ENCODE measurements around the gene CCDC194. TPM values are rescaled to one million over a fixed set of nuclear protein-coding genes. Genes with fewer than 3 reads are reported as not detected.
A peak's percentile ranks its signal among the peaks of the same experiment; 100 is the strongest.

The CCDC194 gene
- total RNA-seq, 1 experiment from 2014 or later = not detected

DNA sequence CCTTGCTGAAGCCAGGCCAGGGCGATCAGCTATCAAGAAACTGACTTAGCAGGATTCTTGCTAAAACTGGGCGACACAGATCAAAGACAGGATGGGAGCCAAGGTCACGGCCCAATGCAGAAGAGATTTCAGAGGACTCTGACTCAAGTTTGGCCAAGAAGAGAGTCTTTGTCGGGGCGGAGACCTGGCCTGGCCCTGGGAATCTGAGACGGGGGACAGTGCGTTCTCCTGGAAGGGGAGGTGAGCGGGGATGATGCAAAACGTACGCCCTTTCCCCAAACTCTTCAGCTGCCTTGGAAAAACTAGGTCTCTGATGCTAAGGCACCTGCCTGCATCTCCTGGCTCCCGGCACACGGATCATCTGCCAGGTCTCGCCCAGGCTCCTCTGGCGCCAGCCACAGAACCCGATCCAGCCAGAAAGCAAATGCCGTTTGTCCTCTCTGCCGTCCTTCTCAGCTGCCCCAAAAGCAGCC is 35.7 kb upstream of the CCDC194 start:
- no peaks in the 10 kb centered on the region for H3K36me3 ChIP-seq (ENCODE audit: control insufficient read depth in 1 of 2, insufficient read depth in 2 of 2, low read length in 2 of 2)
- H3K4me2 ChIP-seq (ENCODE audit: low read length) = peak overlapping the region; percentile 46
- no peaks in the 10 kb centered on the region for H3K27me3 ChIP-seq (ENCODE audit: insufficient read depth, low read length)
- no peaks in the 10 kb centered on the region for H3K9me2 ChIP-seq (ENCODE audit: insufficient read depth)
- peaks cover 14 to 19% of the 10 kb centered on the region in 2 experiments for H3K4me1 ChIP-seq (ENCODE audit: control insufficient read depth in 1 of 2, insufficient read depth in 2 of 2, low read length in 2 of 2)
- intact Hi-C loops (cut with micrococcal nuclease) = no loop called here
- POLR2A ChIA-PET = interaction anchor here (0.6 to 1.0 kb wide), 2 partner anchors 12 to 49 kb away, joined by 3 to 4 read pairs; no protein-coding TSS in a partner anchor
- no peak overlapping the region for H3K9ac ChIP-seq (ENCODE audit: low read length)
- H2AFZ ChIP-seq (ENCODE audit: low read depth, low read length, poor library complexity, severe bottlenecking) = no peak overlapping the region
- BruUV-seq (replicated peaks) = TSS peak; percentile 16
- no peaks in the 10 kb centered on the region for H3K9me3 ChIP-seq (ENCODE audit: control insufficient read depth in 1 of 2, insufficient read depth in 1 of 2, low read depth in 1 of 2, low read length in 2 of 2)
- DNase-seq (ENCODE audit: low read depth, low spot score) (no peak), ATAC-seq (peak; percentile 24; the same call in 1 of the 2 replicates)
- no peaks in the 10 kb centered on the region for H4K20me1 ChIP-seq (ENCODE audit: insufficient read depth)
- no peak overlapping the region for H3K27ac ChIP-seq (ENCODE audit: low read depth, low read length)
- CTCF ChIA-PET = interaction anchor here (1.1 to 1.7 kb wide), 3 partner anchors 10 to 19 kb away, joined by 3 to 6 read pairs (median 3); partner anchors contain the start of genes MVB12A and TMEM221
- H3K4me3 ChIP-seq (replicated peaks in 1 of 2; ENCODE audit: low read depth in 1 of 2, low read length in 2 of 2) = no peak overlapping the region; a peak in 1 of 4 replicates
- no peaks in the 10 kb centered on the region for H3K79me2 ChIP-seq (ENCODE audit: insufficient read depth, low read length)
- TF ChIP-seq, protein P1, sequence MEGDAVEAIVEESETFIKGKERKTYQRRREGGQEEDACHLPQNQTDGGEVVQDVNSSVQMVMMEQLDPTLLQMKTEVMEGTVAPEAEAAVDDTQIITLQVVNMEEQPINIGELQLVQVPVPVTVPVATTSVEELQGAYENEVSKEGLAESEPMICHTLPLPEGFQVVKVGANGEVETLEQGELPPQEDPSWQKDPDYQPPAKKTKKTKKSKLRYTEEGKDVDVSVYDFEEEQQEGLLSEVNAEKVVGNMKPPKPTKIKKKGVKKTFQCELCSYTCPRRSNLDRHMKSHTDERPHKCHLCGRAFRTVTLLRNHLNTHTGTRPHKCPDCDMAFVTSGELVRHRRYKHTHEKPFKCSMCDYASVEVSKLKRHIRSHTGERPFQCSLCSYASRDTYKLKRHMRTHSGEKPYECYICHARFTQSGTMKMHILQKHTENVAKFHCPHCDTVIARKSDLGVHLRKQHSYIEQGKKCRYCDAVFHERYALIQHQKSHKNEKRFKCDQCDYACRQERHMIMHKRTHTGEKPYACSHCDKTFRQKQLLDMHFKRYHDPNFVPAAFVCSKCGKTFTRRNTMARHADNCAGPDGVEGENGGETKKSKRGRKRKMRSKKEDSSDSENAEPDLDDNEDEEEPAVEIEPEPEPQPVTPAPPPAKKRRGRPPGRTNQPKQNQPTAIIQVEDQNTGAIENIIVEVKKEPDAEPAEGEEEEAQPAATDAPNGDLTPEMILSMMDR (IDR thresholded peaks at IDR 0.05 in 2 of 3, conservative IDR thresholded peaks at IDR 0.05 in 1 of 3; ENCODE audit: borderline replicate concordance in 1 of 3, insufficient read depth in 1 of 3, low read depth in 2 of 3, low read length in 2 of 3) = no peak
- TF ChIP-seq, protein P2, sequence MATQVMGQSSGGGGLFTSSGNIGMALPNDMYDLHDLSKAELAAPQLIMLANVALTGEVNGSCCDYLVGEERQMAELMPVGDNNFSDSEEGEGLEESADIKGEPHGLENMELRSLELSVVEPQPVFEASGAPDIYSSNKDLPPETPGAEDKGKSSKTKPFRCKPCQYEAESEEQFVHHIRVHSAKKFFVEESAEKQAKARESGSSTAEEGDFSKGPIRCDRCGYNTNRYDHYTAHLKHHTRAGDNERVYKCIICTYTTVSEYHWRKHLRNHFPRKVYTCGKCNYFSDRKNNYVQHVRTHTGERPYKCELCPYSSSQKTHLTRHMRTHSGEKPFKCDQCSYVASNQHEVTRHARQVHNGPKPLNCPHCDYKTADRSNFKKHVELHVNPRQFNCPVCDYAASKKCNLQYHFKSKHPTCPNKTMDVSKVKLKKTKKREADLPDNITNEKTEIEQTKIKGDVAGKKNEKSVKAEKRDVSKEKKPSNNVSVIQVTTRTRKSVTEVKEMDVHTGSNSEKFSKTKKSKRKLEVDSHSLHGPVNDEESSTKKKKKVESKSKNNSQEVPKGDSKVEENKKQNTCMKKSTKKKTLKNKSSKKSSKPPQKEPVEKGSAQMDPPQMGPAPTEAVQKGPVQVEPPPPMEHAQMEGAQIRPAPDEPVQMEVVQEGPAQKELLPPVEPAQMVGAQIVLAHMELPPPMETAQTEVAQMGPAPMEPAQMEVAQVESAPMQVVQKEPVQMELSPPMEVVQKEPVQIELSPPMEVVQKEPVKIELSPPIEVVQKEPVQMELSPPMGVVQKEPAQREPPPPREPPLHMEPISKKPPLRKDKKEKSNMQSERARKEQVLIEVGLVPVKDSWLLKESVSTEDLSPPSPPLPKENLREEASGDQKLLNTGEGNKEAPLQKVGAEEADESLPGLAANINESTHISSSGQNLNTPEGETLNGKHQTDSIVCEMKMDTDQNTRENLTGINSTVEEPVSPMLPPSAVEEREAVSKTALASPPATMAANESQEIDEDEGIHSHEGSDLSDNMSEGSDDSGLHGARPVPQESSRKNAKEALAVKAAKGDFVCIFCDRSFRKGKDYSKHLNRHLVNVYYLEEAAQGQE (IDR thresholded peaks at IDR 0.05; ENCODE audit: low read depth) = no peak
- TF ChIP-seq TCF7L2 (IDR thresholded peaks at IDR 0.05; ENCODE audit: borderline replicate concordance, extremely low read depth, insufficient read depth, insufficient read length) = peak; percentile 81
- TF ChIP-seq ZFX (IDR thresholded peaks at IDR 0.05) = no peak
- TF ChIP-seq EZH2phosphoT487 (IDR thresholded peaks at IDR 0.05; ENCODE audit: borderline replicate concordance) = no peak
- TF ChIP-seq CEBPB (IDR thresholded peaks at IDR 0.05; ENCODE audit: low read depth) = no peak
- TF ChIP-seq POLR2AphosphoS5 (IDR thresholded peaks at IDR 0.05; ENCODE audit: low read depth, low read length) = 0 out of 2 replicates have a peak, but pooled peaks have one; percentile 16
- no peak for TF ChIP-seq FOSL1 (IDR thresholded peaks at IDR 0.05; ENCODE audit: low read depth)
- TF ChIP-seq EGR1 (IDR thresholded peaks at IDR 0.05; ENCODE audit: low read depth) = no peak
- TF ChIP-seq, protein P3, sequence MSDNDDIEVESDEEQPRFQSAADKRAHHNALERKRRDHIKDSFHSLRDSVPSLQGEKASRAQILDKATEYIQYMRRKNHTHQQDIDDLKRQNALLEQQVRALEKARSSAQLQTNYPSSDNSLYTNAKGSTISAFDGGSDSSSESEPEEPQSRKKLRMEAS (IDR thresholded peaks at IDR 0.05) = no peak
- TF ChIP-seq RAD21 (IDR thresholded peaks at IDR 0.05; ENCODE audit: low read depth) = no peak
- TF ChIP-seq, protein P4, sequence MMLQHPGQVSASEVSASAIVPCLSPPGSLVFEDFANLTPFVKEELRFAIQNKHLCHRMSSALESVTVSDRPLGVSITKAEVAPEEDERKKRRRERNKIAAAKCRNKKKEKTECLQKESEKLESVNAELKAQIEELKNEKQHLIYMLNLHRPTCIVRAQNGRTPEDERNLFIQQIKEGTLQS (IDR thresholded peaks at IDR 0.05) = no peak
- RAD21 ChIA-PET (ENCODE audit: low non-redundant PET in 1 of 2, low total read pairs in 2 of 2, uncharacterized antibody in 2 of 2, unreplicated experiment in 2 of 2) = no interaction called here

Data from HCT116 (cell line).